GM12878 (cell line): ENCODE results near the gene ZSCAN22. TPM values are rescaled to one million over a fixed set of nuclear protein-coding genes. Genes with fewer than 3 reads are reported as not detected.
A peak's percentile ranks its signal among the peaks of the same experiment; 100 is the strongest.

ENCODE experiments used
- ATAC-seq: fragments of 200-7000 bp; cut with Tn5 transposase; 3 replicates; pipeline ENCODE4 v1.9.1; 2020; ENCODE audit warnings: mild to moderate bottlenecking, moderate library complexity
- BruUV-seq: library from RNA; stranded (reverse); fragments of 400-500 nt; replicated peaks from 2 replicates; lab custom pipeline; 2021; lab: Mats Ljungman, UMichigan
- CTCF ChIA-PET: fragments of 300-600 bp; sonication (Branson Sonifier 250); formaldehyde crosslinking; extraction: SDS; loops from one replicate; lab custom pipeline; 2021; ENCODE audit warnings: inconsistent platforms; lab: Yijun Ruan, JAX
- POLR2A ChIA-PET: fragments of 350-600 bp; formaldehyde crosslinking; extraction: SDS; loops from one replicate; lab custom pipeline; 2021; ENCODE audit warnings: inconsistent platforms; lab: Charles Lee
- RAD21 ChIA-PET: fragments of 300-600 bp; sonication (Branson Sonifier 250); formaldehyde crosslinking; loops from one replicate; lab custom pipeline; 2023; ENCODE audit warnings: antibody characterized with exemption; ENCODE audit not compliant: unreplicated experiment; lab: Charles Lee
- SMC1A ChIA-PET: fragments of 300-600 bp; sonication (Branson Sonifier 250); formaldehyde crosslinking; loops from one replicate; lab custom pipeline; 2023; ENCODE audit not compliant: unreplicated experiment, uncharacterized antibody; lab: Charles Lee
- DNase-seq: peaks from one replicate; pipeline ENCODE4 v3.0.0-alpha.2; 2011; ENCODE audit warnings: low read depth, low spot score
- FAIRE-seq: peaks from 3 replicates; lab custom pipeline; 2011; peaks lifted over from hg19 to GRCh38; lab: Jason Lieb, UNC
- H2AFZ ChIP-seq: 2 replicates; pipeline ENCODE4 v1.6.0; 2011; ENCODE audit warnings: low read depth, low read length, control low read depth; ENCODE audit not compliant: control insufficient read depth
- H3K27ac ChIP-seq: 2 replicates; pipeline ENCODE4 v1.5.1; 2011; ENCODE audit warnings: control low read depth; ENCODE audit not compliant: control insufficient read depth, insufficient read depth
- H3K27me3 ChIP-seq, 2 experiments: replicated peaks in 1 of 2; 2 replicates each; pipeline versions ENCODE4 v1.6.0 to v1.6.1; 2011; ENCODE audit warnings: low read length in 1 of 2; ENCODE audit not compliant: control insufficient read depth in 2 of 2, insufficient read depth in 2 of 2
- H3K36me3 ChIP-seq, 2 experiments: 2 replicates each; pipeline ENCODE4 v1.5.1; 2011; ENCODE audit warnings: low read length in 1 of 2; ENCODE audit not compliant: control insufficient read depth in 2 of 2, insufficient read depth in 2 of 2
- H3K4me1 ChIP-seq: 2 replicates; pipeline ENCODE4 v1.6.1; 2011; ENCODE audit warnings: mild to moderate bottlenecking, low read length, moderate library complexity, mixed read lengths; ENCODE audit not compliant: control insufficient read depth, insufficient read depth
- H3K4me2 ChIP-seq: 2 replicates; pipeline ENCODE4 v1.6.0; 2011; ENCODE audit warnings: control low read depth; ENCODE audit not compliant: control insufficient read depth, insufficient read depth
- H3K4me3 ChIP-seq: fragments of 200-600 bp; sonication (generic); 2 replicates; pipeline ENCODE4 v1.5.1; 2016
- H3K79me2 ChIP-seq: 2 replicates; pipeline ENCODE4 v1.6.0; 2011; ENCODE audit warnings: low read length; ENCODE audit not compliant: control insufficient read depth, insufficient read depth
- H3K9ac ChIP-seq: 2 replicates; pipeline ENCODE4 v1.8.0; 2011; ENCODE audit warnings: low read length, control low read depth, mixed read lengths; ENCODE audit not compliant: control insufficient read depth, insufficient read depth
- H3K9me3 ChIP-seq: replicated peaks from 3 replicates; pipeline ENCODE4 v1.5.1; 2011; ENCODE audit warnings: mild to moderate bottlenecking, low read length; ENCODE audit not compliant: control insufficient read depth, insufficient read depth
- H4K20me1 ChIP-seq: 2 replicates; pipeline ENCODE4 v1.6.0; 2011; ENCODE audit not compliant: control insufficient read depth, insufficient read depth
- CBFB ChIP-seq: IDR thresholded peaks from 2 replicates; pipeline ENCODE4 v1.6.1; 2016; ENCODE audit warnings: antibody characterized with exemption, low read depth
- ETV6 ChIP-seq, 2 experiments: fragments of 450-650 bp in 1 of 2; IDR thresholded peaks in 1 of 2; conservative IDR thresholded peaks in 1 of 2; 2 replicates each; pipeline ENCODE4 v1.6.1; 2014; ENCODE audit warnings: antibody characterized with exemption in 1 of 2, borderline replicate concordance in 1 of 2, low read depth in 1 of 2, mild to moderate bottlenecking in 1 of 2, moderate library complexity in 1 of 2
- HDGF ChIP-seq: fragments of 450-650 bp; IDR thresholded peaks from 2 replicates; pipeline ENCODE4 v1.6.1; 2016; ENCODE audit warnings: antibody characterized with exemption
- MYB ChIP-seq: fragments of 150-350 bp; IDR thresholded peaks from 2 replicates; pipeline ENCODE4 v1.6.1; 2014; ENCODE audit warnings: mild to moderate bottlenecking, low read depth, low read length, borderline replicate concordance
- STAT1 ChIP-seq: fragments of 450-650 bp; conservative IDR thresholded peaks from 2 replicates; pipeline ENCODE4 v1.6.1; 2014; ENCODE audit warnings: antibody characterized with exemption, mild to moderate bottlenecking
- ZNF687 ChIP-seq: fragments of 450-650 bp; IDR thresholded peaks from 2 replicates; pipeline ENCODE4 v1.6.1; 2017; ENCODE audit warnings: mild to moderate bottlenecking, moderate library complexity
- WGBS: methylation state at CpG from one replicate; pipeline ENCODE4 v1.1.6; 2016; ENCODE audit warnings: low lambda C conversion rate; ENCODE audit not compliant: insufficient replicate concordance, insufficient coverage; ENCODE audit errors: missing lambda C conversion rate; 5-methylcytosine and 5-hydroxymethylcytosine counted together
- in situ Hi-C: fragments of 300-500 bp; cut with MboI; formaldehyde crosslinking; loops from 9 replicates; pipeline ENCODE4 v1.14.3; 2018; ENCODE audit warnings: mixed read lengths
- intact Hi-C: fragments of 100-400 bp; cut with micrococcal nuclease; formaldehyde crosslinking; loops from one replicate; pipeline ENCODE4 v1.14.2; 2022; ENCODE audit not compliant: unreplicated experiment
- polyA plus RNA-seq, 11 experiments: library from polyadenylated mRNA; depleted of rRNA in 4 of 11; unstranded in 6 of 11; stranded (reverse) in 5 of 11; fragments of >200 nt; fragmentation: Nextera tagmentation in 4 of 11; fragmentation: Illumina TruSeq in 1 of 11; extraction: Ambion mirVana in 4 of 11; extraction: Trizol in 1 of 11; gene quantifications; 1 replicate in 1 of 11; 2 replicates in 10 of 11; pipeline versions ENCODE4 v1.2.1 to v1.2.3, GENCODE V29; 2011 to 2016; ENCODE audit warnings: inconsistent platforms in 2 of 11, missing spikeins in 2 of 11, low read depth in 1 of 11
- total RNA-seq, 4 experiments: library from RNA; depleted of rRNA in 3 of 4; stranded (reverse); fragments of >200 nt in 3 of 4; fragmentation: Illumina TruSeq in 1 of 4; extraction: Trizol in 1 of 4; gene quantifications; 2 replicates each; pipeline versions ENCODE4 v1.2.1 to v1.2.3, GENCODE V29; 2013 to 2021
- TF ChIP-seq, protein P1 (sequence below): fragments of 450-650 bp; conservative IDR thresholded peaks from 2 replicates; pipeline ENCODE4 v1.6.1; 2017; ENCODE audit warnings: mild to moderate bottlenecking, moderate library complexity

The ZSCAN22 gene
- total and polyA plus RNA-seq, 10 of the 15 experiments (the other 5 are each of a cell fraction or from before 2014, with no cell fraction given), result 0.49 to 3.9 (median 2.6) TPM

GRCh38 chr19:58326501-58326913, 287 bp upstream of the ZSCAN22 start:
- intact Hi-C loops, result loop anchor here (2.0 to 5.0 kb wide), 4 partner anchors 22 to 191 kb away; partner anchors contain the start of genes ERVK3-1, ZBTB45, ZNF324 and ZNF837
- in situ Hi-C loops, result no loop called here
- peaks cover 5% of the 10 kb centered on the region for H3K4me1 ChIP-seq
- no peaks in the 10 kb centered on the region for H4K20me1 ChIP-seq
- peaks cover 21% of the 10 kb centered on the region for H3K79me2 ChIP-seq
- DNase-seq (no peak), ATAC-seq (peak; percentile 72), FAIRE-seq (peak; percentile 90)
- H3K4me2 ChIP-seq, result peak overlapping the region; percentile 70
- H3K9me3 ChIP-seq, result no peaks in the 10 kb centered on the region
- H3K4me3 ChIP-seq, result peak overlapping the region; percentile 74
- H3K36me3 ChIP-seq, result no peaks in the 10 kb centered on the region
- RAD21 ChIA-PET, result interaction anchor here (0.6 to 1.7 kb wide), 6 partner anchors 20 to 193 kb away, joined by 3 to 7 read pairs (median 6); partner anchors contain the start of genes ZBTB45, ZNF497, ZNF584 and ZNF837
- peak overlapping the region; percentile 74 for H3K9ac ChIP-seq
- TF ChIP-seq ZNF687 (no peak), CBFB (no peak), STAT1 (no peak), ETV6 (conservative IDR thresholded peaks at IDR 0.05 in 1 of 2, IDR thresholded peaks at IDR 0.05 in 1 of 2; ENCODE audit: borderline replicate concordance in 1 of 2, low read depth in 1 of 2) (no peak), MYB (no peak), HDGF (peak; percentile 87; the same call in 1 of the 2 replicates)
- TF ChIP-seq, protein P1, sequence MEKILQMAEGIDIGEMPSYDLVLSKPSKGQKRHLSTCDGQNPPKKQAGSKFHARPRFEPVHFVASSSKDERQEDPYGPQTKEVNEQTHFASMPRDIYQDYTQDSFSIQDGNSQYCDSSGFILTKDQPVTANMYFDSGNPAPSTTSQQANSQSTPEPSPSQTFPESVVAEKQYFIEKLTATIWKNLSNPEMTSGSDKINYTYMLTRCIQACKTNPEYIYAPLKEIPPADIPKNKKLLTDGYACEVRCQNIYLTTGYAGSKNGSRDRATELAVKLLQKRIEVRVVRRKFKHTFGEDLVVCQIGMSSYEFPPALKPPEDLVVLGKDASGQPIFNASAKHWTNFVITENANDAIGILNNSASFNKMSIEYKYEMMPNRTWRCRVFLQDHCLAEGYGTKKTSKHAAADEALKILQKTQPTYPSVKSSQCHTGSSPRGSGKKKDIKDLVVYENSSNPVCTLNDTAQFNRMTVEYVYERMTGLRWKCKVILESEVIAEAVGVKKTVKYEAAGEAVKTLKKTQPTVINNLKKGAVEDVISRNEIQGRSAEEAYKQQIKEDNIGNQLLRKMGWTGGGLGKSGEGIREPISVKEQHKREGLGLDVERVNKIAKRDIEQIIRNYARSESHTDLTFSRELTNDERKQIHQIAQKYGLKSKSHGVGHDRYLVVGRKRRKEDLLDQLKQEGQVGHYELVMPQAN, result no peak
- WGBS, result 3% methylated on average over 9 of the region's 9 CpGs
- peak overlapping the region; percentile 98 for H2AFZ ChIP-seq
- CTCF ChIA-PET, result interaction anchor here (0.6 to 1.4 kb wide), 6 partner anchors 20 to 871 kb away, joined by 3 to 7 read pairs (median 3); partner anchors contain the start of genes ZBTB45 and ZNF544
- POLR2A ChIA-PET, result interaction anchor here (0.7 to 1.7 kb wide), 6 partner anchors 10 to 55 kb away, joined by 3 to 10 read pairs (median 4); partner anchors contain the start of genes ERVK3-1 and ZNF497
- peak overlapping the region; percentile 79 for H3K27ac ChIP-seq
- SMC1A ChIA-PET, result interaction anchor here (0.9 to 1.2 kb wide), 3 partner anchors 21 to 38 kb away, joined by 3 to 5 read pairs (median 4); partner anchors contain the start of gene ZNF497
- no peaks in the 10 kb centered on the region for H3K27me3 ChIP-seq
- BruUV-seq, result no TSS peak
